Inflammatory macrophage (primary cell): ENCODE results near the gene TMEM219.
"Not testable (repeated sequence)": the region's sequence is repeated elsewhere in the genome, so short reads cannot be mapped to it uniquely, and the experiment has no call there.

ENCODE experiments used
- DNase-seq, 2 donors: peaks; one replicate each; pipeline ENCODE4 v3.0.0-alpha.2; 2020 to 2022

The TMEM219 gene

GRCh38 chr16:29951625-29952365 is 10.1 kb upstream of the TMEM219 start:
- no peak for DNase-seq

DNA sequence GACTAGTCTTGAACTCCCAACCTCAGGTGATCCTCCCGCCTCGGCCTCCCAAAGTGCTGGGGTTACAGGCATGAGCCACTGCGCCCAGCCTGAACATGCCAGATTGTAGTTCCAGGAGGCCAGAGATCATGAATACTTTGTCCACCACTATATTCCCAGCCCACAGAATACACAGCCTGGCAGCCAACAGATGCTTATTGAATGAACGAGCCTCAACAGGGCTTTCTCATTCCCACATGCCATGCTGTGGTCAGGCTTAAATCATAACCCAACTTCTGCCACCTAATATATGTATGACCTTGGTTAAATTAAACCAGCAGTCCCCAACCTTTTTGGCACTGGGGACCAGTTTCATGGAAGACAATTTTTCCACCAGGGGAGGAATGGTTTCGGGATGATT is 3.1 kb upstream of the TMEM219 start:
- no peak for DNase-seq

- DNase-seq, result no peak
Observed at GRCh38 chr16:29959293-29959692, 2.6 kb upstream of the TMEM219 start.

DNA sequence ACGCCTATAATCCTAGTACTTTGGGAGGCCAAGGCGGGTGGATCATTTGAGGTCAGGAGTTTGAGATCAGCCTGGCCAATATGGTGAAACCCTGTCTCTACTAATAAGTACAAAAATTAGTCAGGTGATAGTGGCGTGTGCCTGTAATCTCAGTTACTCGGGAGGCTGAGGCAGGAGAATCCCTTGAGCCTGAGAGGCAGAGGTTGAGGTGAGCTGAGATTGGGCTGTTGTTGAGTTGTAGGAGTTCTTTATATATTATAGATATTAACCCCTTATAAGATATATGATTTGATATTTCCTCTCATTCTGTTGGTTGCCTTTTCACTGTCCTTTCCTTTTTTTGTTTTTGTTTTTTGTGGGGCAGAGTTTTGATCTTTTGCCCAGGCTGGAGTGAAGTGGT is 2.1 kb upstream of the TMEM219 start:
- DNase-seq, result not testable (repeated sequence)

GRCh38 chr16:29961127-29961478 is 776 bp upstream of the TMEM219 start:
- DNase-seq, result no peak

- DNase-seq, result peak; percentile 61 to 71
Observed at GRCh38 chr16:29962344-29962994, 590 bp downstream of the TMEM219 start.

- DNase-seq, result no peak
Observed at GRCh38 chr16:29963021-29963743, 1.3 kb downstream of the TMEM219 start.

- DNase-seq, result no peak
Observed at GRCh38 chr16:29968205-29968604, 6.3 kb downstream of the TMEM219 start.

DNA sequence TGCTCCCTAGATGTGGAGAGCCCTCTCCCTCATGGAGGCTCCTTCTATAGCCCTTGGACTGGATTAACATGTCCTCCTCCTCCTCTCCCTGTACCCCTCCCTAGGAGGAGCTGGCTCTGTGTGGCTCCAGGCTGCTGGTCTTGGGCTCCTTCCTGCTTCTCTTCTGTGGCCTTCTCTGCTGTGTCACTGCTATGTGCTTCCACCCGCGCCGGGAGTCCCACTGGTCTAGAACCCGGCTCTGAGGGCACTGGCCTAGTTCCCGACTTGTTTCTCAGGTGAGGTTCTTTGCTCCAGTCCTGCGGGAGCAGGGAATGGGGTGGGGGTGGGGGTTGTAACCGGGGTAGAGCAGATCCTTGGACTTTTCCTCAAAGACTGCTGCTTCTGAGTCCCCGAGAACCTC is 9.4 kb downstream of the TMEM219 start:
- no peak for DNase-seq

DNA sequence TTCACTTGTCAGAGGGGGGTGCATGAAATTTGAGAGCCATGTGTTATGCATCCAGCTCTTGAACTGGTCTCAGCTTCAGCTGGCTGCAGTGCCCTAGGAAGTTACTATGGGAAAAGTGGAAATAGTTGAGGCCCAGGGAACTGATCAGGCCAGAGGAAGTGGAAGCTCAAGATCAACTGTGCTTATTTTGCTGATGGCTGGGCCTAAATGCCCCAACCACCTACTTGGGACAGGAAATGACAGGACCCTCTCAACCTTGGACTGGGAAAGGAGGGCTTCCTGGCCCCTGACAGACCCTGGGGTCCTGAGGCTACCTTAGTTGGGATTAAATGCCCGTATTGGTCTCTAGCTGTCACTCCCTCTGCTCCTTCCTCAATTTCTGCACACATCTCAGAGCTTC is 10.6 kb downstream of the TMEM219 start:
- DNase-seq, result no peak

- no peak for DNase-seq
Observed at GRCh38 chr16:29972992-29973383, 11.1 kb downstream of the TMEM219 start.

GRCh38 chr16:29973384-29974246 is 11.7 kb downstream of the TMEM219 start, which contains the start of gene TAOK2:
Gene TAOK2, plus strand, starts transcription at chr16:29973868. Its CDS starts 3,905 bp downstream, at chr16:29977773.
- peak; percentile 99 for DNase-seq

- peak; percentile 67 to 75 for DNase-seq
Observed at GRCh38 chr16:29974291-29975133, 12.6 kb downstream of the TMEM219 start.

- no peak for DNase-seq
Observed at GRCh38 chr16:29975134-29975538, 13.3 kb downstream of the TMEM219 start.

GRCh38 chr16:29975811-29976511 is 14.1 kb downstream of the TMEM219 start:
- no peak for DNase-seq

DNA sequence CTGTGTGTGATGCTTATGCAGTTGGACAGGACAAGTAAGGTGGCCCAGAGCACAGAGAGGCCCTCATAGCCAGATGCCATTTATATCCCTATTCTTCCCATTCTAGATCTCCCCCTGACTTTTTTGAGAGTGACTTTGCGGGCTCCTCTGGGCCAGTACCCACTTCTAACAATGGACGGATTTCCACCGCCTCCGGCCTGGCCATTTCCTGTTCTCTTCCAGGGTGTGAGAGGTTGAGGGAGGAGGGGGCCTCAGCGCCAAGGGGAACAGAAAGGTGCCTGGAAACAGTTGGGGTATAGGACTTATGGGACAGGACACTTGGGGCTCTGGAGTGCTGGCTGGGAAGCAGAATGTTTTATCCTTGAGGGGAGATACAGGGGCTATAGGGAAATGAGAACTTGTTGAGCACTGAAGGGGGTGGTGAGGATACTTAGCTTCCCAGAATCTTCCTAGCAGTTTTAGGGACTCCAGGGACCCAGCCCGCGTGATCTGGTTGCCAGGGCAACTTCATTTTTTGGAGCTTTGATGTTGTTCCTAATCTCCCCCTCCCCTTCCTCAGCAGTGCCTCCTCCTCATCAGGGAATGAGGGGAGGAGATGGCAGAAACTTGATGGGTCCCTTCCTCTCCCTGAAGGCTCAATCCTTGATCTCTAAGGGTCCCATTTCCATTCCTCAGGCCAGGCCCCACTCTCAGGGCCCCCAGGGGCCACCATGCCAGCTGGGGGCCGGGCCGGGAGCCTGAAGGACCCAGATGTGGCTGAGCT is 15.4 kb downstream of the TMEM219 start:
- DNase-seq, result no peak

GRCh38 chr16:29978081-29978480 is 16.2 kb downstream of the TMEM219 start:
- DNase-seq, result no peak

DNA sequence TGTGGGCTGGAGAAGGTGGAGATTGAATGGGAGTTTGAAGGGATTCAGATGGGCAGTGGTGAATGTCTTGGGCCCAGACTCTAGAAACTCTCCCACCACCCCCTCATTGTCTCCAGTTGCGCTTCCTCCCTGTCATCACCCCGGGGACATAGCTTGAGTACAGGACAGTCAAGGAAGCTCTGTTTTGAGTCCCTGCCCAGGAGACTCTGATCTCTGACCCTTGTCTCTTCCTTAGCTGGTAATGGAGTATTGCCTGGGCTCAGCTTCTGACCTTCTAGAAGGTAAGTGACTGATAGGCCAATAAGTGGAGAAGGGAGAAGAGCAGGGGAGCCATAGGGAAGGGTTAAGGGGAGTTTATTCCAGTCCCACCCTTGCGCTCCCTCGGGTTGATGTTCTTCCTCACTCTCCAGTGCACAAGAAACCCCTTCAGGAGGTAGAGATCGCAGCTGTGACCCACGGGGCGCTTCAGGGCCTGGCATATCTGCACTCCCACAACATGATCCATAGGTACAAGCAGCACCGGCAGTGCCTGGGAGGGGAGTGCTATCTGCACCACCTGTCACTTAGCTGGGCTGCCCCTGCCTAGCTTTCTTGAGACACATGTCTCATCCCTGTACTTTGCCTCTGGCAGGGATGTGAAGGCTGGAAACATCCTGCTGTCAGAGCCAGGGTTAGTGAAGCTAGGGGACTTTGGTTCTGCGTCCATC is 16.8 kb downstream of the TMEM219 start:
- DNase-seq, result no peak

GRCh38 chr16:29982560-29983419 is 20.9 kb downstream of the TMEM219 start:
- no peak for DNase-seq
